GM19193 (cell line): ENCODE data around the gene TRIM36.

Experiments used
- POLR2A ChIP-seq: IDR thresholded peaks from 4 replicates; pipeline ENCODE4 v1.6.1; 2011; ENCODE audit not compliant: insufficient read depth, insufficient read length; ENCODE audit errors: extremely low read depth

The TRIM36 gene

GRCh38 chr5:115109840-115110239 lies 59.9 kb downstream of the TRIM36 start:
- no peak for TF ChIP-seq POLR2A

GRCh38 chr5:115109356-115109755 lies 60.4 kb downstream of the TRIM36 start:
- no peak for TF ChIP-seq POLR2A

- TF ChIP-seq POLR2A = no peak
These were observed 69.3 kb downstream of the TRIM36 start for GRCh38 chr5:115100319-115100955.

- TF ChIP-seq POLR2A = no peak
These were observed 71.5 kb downstream of the TRIM36 start for GRCh38 chr5:115098041-115098702.

- no peak for TF ChIP-seq POLR2A
These were observed 72.5 kb downstream of the TRIM36 start for GRCh38 chr5:115097236-115097635.

GRCh38 chr5:115096034-115096769 lies 73.5 kb downstream of the TRIM36 start:
- no peak for TF ChIP-seq POLR2A

- no peak for TF ChIP-seq POLR2A
These were observed 81.8 kb downstream of the TRIM36 start for GRCh38 chr5:115087951-115088350.

- TF ChIP-seq POLR2A = no peak
These were observed 83.2 kb downstream of the TRIM36 start for GRCh38 chr5:115086473-115086872.

- no peak for TF ChIP-seq POLR2A
These were observed 85.4 kb downstream of the TRIM36 start for GRCh38 chr5:115084246-115084793.

- TF ChIP-seq POLR2A = no peak
These were observed 89.6 kb downstream of the TRIM36 start for GRCh38 chr5:115079924-115080623.
